OCI-LY1 (cell line): ENCODE results near the gene LAYN.

Source experiments
- H2AFZ ChIP-seq: fragments of 200-600 bp; sonication (generic), shearing (Covaris generic); 2 replicates; pipeline ENCODE4 v1.6.0; 2014; ENCODE audit warnings: antibody characterized with exemption, mild to moderate bottlenecking, low read length
- H3F3A ChIP-seq: fragments of 200-600 bp; sonication (generic), shearing (Covaris generic); 2 replicates; pipeline ENCODE4 v1.6.0; 2014; ENCODE audit warnings: mild to moderate bottlenecking, antibody characterized with exemption, low read length, moderate library complexity; ENCODE audit not compliant: insufficient read depth
- H3K27ac ChIP-seq: fragments of 200-600 bp; sonication (generic); 2 replicates; pipeline ENCODE4 v1.5.1; 2014; ENCODE audit warnings: low read length, mixed run types, mild to moderate bottlenecking, low read depth; ENCODE audit not compliant: poor library complexity, severe bottlenecking
- H3K27me3 ChIP-seq: fragments of 200-600 bp; sonication (generic); 2 replicates; pipeline ENCODE4 v1.6.0; 2014; ENCODE audit warnings: antibody characterized with exemption, mild to moderate bottlenecking, low read length, moderate library complexity; ENCODE audit not compliant: insufficient read depth
- H3K36me3 ChIP-seq: fragments of 200-600 bp; sonication (generic); 2 replicates; pipeline ENCODE4 v1.6.1; 2014; ENCODE audit warnings: mild to moderate bottlenecking, antibody characterized with exemption, low read length, moderate library complexity, mixed read lengths; ENCODE audit not compliant: insufficient read depth
- H3K4me1 ChIP-seq: fragments of 200-600 bp; sonication (generic); 2 replicates; pipeline ENCODE4 v1.5.1; 2014; ENCODE audit warnings: mild to moderate bottlenecking, low read length, moderate library complexity; ENCODE audit not compliant: insufficient read depth, severe bottlenecking
- H3K4me2 ChIP-seq: fragments of 200-600 bp; sonication (generic), shearing (Covaris generic); 2 replicates; pipeline ENCODE4 v1.6.1; 2014; ENCODE audit warnings: low read length
- H3K4me3 ChIP-seq: fragments of 200-600 bp; sonication (generic); 2 replicates; pipeline ENCODE4 v1.5.1; 2014; ENCODE audit warnings: low read length, low read depth, mild to moderate bottlenecking, mixed read lengths; ENCODE audit not compliant: poor library complexity, severe bottlenecking
- H3K79me2 ChIP-seq: fragments of 200-600 bp; shearing (Covaris generic); 2 replicates; pipeline ENCODE4 v1.6.1; 2016; ENCODE audit warnings: mixed run types, low read length, mixed read lengths; ENCODE audit not compliant: insufficient read depth
- H3K9ac ChIP-seq: fragments of 200-600 bp; sonication (generic), shearing (Covaris generic); 2 replicates; pipeline ENCODE4 v1.6.1; 2014; ENCODE audit warnings: mild to moderate bottlenecking, low read length, mixed read lengths
- H3K9me2 ChIP-seq: fragments of 200-600 bp; sonication (generic), shearing (Covaris generic); 2 replicates; pipeline ENCODE4 v1.6.1; 2014; ENCODE audit warnings: low read depth, mild to moderate bottlenecking, low read length, mixed read lengths
- H3K9me3 ChIP-seq: fragments of 200-600 bp; shearing (Covaris generic); 2 replicates; pipeline ENCODE4 v1.6.1; 2014; ENCODE audit warnings: low read length, mixed read lengths
- H4K20me1 ChIP-seq: fragments of 200-600 bp; sonication (generic), shearing (Covaris generic); 2 replicates; pipeline ENCODE4 v1.6.0; 2016; ENCODE audit warnings: mild to moderate bottlenecking, low read length; ENCODE audit not compliant: insufficient read depth
- EZH2 ChIP-seq: fragments of 200-600 bp; sonication (generic), shearing (Covaris generic); IDR thresholded peaks from 2 replicates; pipeline ENCODE4 v1.8.0; 2017; ENCODE audit warnings: borderline replicate concordance, mixed run types, mild to moderate bottlenecking, antibody characterized with exemption, low read length, moderate library complexity, mixed read lengths
- TF ChIP-seq, protein P1 (sequence below): fragments of 200-600 bp; sonication (generic), shearing (Covaris generic); IDR thresholded peaks from 2 replicates; pipeline ENCODE4 v1.5.1; 2017; ENCODE audit warnings: mild to moderate bottlenecking, antibody characterized with exemption, low read length, moderate library complexity, mixed read lengths

LAYN gene

DNA sequence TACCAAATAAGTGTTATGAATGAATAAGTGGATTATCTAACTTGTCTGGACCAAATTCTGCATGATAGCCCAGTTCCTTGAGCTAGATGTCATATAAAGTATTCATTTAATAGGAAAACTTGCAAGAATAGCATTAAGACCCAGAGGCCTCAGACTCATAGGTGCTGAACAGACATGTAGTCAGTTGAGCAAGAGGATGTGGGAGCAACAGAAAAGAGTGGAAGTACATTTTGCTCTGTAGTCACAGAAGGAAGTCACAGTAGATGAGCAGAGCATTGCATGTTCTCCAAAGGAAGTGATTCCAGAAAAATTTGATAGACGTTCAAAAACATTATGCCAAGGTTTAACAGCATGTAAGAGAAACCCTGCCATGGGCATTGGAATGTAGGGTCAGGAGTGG is 16.5 kb upstream of the LAYN start:
- Histone ChIP-seq H3K27me3 (peaks cover 4% of the 10 kb centered on the region; the same call in 1 of the 2 replicates), H3K36me3 (no peaks in the 10 kb centered on the region), H3K9me2 (no peaks in the 10 kb centered on the region), H3K4me1 (no peaks in the 10 kb centered on the region), H3K9ac (no peak overlapping the region), H3K79me2 (no peaks in the 10 kb centered on the region), H3K4me3 (no peak overlapping the region), H3K4me2 (no peak overlapping the region), H3F3A (no peaks in the 10 kb centered on the region), H3K9me3 (no peaks in the 10 kb centered on the region), H3K27ac (no peak overlapping the region), H2AFZ (no peak overlapping the region), H4K20me1 (no peaks in the 10 kb centered on the region)
- TF ChIP-seq EZH2, result no peak
- TF ChIP-seq, protein P1, sequence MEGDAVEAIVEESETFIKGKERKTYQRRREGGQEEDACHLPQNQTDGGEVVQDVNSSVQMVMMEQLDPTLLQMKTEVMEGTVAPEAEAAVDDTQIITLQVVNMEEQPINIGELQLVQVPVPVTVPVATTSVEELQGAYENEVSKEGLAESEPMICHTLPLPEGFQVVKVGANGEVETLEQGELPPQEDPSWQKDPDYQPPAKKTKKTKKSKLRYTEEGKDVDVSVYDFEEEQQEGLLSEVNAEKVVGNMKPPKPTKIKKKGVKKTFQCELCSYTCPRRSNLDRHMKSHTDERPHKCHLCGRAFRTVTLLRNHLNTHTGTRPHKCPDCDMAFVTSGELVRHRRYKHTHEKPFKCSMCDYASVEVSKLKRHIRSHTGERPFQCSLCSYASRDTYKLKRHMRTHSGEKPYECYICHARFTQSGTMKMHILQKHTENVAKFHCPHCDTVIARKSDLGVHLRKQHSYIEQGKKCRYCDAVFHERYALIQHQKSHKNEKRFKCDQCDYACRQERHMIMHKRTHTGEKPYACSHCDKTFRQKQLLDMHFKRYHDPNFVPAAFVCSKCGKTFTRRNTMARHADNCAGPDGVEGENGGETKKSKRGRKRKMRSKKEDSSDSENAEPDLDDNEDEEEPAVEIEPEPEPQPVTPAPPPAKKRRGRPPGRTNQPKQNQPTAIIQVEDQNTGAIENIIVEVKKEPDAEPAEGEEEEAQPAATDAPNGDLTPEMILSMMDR, result no peak

DNA sequence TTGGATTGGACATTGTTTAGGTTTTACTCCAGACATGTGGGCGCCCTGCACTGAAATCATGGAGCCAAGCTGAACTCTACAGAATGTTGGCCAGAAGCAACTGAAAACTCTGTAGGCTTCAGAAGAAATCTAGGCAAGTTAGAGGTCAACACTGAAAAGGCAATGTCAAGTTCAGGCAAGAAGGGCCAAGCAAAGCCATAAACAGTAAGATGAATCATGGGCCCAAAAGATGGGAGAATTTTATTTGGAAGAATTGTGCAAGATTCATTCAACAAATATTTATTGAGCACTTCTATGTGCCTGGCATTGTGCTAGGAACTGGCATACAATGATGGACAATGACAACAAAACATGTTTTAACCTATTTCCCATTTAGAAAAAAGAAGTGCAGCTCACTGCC is 15.1 kb upstream of the LAYN start:
- Histone ChIP-seq H2AFZ (no peak overlapping the region), H3F3A (no peaks in the 10 kb centered on the region), H3K4me2 (no peak overlapping the region), H3K27me3 (peaks cover 4% of the 10 kb centered on the region; the same call in 1 of the 2 replicates), H3K36me3 (no peaks in the 10 kb centered on the region), H3K27ac (no peak overlapping the region), H3K9me2 (no peaks in the 10 kb centered on the region), H3K79me2 (no peaks in the 10 kb centered on the region), H3K9ac (no peak overlapping the region), H3K4me3 (no peak overlapping the region), H3K4me1 (no peaks in the 10 kb centered on the region), H3K9me3 (no peaks in the 10 kb centered on the region), H4K20me1 (no peaks in the 10 kb centered on the region)
- TF ChIP-seq, protein P1, result no peak
- TF ChIP-seq EZH2, result no peak

DNA sequence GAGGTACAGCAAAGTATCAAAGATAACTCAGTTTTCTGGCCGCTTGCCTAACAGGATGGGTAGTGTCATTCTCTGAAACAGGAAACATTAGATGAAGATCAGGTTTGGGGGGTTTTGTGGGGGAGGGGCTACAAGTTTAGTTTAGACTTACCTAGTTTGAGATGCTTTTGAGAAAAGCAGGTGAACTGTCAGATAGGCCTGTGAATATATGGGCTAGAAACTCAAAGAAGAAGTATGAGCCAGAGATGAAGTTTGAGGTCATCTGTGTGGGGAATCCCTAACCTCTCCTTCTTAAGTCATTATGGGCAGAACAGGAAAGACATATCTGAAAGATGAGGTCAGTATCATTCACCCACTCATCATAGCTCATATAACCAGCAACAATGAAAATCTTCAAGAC is 14.0 kb upstream of the LAYN start:
- Histone ChIP-seq H2AFZ (no peak overlapping the region), H4K20me1 (no peaks in the 10 kb centered on the region), H3K79me2 (no peaks in the 10 kb centered on the region), H3K36me3 (no peaks in the 10 kb centered on the region), H3K4me3 (no peak overlapping the region), H3K4me1 (no peaks in the 10 kb centered on the region), H3K9me2 (no peaks in the 10 kb centered on the region), H3F3A (no peaks in the 10 kb centered on the region), H3K9ac (no peak overlapping the region), H3K27ac (no peak overlapping the region), H3K27me3 (peaks cover 4% of the 10 kb centered on the region; the same call in 1 of the 2 replicates), H3K4me2 (no peak overlapping the region), H3K9me3 (no peaks in the 10 kb centered on the region)
- TF ChIP-seq, protein P1, result no peak
- TF ChIP-seq EZH2, result no peak
